GM21786 (cell line): ENCODE measurements around the gene PHETA1.

Experiments used
- ATAC-seq: cut with Tn5 transposase; IDR thresholded peaks from one replicate; pipeline ENCODE4 v1.9.1; 2021; ENCODE audit not compliant: unreplicated experiment

PHETA1 gene, protein sequence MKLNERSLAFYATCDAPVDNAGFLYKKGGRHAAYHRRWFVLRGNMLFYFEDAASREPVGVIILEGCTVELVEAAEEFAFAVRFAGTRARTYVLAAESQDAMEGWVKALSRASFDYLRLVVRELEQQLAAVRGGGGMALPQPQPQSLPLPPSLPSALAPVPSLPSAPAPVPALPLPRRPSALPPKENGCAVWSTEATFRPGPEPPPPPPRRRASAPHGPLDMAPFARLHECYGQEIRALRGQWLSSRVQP

DNA sequence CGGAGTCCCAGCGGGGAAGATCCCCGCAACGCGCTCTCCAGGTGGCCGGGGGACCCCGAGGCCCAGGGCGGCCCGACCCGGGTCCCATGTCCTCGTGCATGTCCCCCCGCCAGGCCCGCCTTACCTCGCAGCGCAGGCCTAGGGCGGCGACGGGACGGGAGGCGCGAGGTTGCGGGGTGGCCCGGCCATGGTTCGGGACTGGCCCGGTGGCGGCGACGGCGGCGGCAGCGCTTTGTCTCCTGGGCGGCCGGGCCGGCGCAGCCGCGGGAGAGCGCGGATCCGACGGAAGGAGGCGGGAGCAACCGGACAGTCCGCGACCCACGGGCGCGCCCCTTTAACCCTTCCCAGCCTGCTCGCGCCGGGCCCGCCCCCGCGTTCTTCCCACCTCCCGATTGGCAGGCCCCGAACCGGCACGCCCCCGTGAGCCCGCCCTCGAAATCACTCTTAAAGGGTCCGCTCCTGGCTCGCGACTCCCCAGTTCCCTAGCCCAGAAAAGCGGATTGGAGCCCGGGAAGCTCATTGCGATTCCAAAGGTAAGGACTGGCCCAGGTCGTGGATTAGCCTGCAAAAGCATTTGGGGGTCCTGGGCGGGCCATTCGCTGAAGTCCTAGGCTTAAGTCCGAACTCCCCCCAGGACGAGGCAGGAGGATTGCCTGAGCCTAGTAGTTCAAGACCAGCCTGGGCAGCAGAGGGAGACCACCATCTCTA is at the start of gene PHETA1:
TSS of gene PHETA1 (minus strand) at position 308 of the 708 bp plus-strand sequence. CDS start 5,668 bp downstream, outside the sequence.
- peak; percentile 89 for ATAC-seq

DNA sequence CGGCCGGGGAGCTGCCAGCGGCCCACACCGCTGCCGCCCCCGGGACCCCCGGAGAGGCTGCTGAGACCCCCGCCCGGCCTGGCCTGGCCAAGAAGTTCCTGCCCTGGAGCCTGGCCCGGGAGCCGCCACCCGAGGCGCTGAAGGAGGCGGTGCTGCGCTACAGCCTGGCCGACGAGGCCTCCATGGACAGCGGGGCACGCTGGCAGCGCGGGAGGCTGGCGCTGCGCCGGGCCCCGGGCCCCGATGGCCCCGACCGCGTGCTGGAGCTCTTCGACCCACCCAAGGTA is 49.6 kb upstream of the PHETA1 start:
- ATAC-seq: no peak

DNA sequence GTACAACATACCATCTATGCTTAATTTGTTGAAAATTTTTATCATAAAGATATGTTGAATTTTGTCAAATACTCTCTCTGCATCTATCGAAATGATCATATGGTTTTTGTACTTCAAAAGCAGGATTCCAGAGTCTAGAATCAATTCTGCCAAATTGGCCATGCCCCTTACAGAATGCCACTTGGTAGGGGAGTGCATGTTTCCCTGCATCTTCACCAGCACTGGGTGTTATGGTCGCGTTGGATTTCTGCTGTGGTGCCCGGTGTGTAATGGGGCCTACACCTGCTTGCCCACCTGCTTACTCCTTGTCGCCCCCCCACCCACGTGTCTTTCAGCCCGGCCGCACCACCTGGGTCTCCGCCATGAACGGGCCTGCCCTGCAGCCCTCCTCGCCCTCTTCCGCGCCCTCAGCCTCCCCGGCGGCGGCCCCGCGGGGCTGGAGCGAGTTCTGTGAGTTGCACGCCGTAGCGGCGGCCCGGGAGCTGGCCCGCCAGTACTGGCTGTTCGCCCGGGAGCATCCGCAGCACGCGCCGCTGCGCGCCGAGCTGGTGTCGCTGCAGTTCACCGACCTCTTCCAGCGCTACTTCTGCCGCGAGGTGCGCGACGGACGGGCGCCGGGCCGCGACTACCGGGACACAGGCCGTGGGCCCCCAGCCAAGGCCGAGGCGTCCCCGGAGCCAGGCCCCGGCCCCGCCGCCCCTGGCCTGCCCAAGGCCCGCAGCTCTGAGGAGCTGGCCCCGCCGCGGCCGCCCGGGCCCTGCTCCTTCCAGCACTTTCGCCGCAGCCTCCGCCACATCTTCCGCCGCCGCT is 49.1 kb upstream of the PHETA1 start:
- no peak for ATAC-seq

DNA sequence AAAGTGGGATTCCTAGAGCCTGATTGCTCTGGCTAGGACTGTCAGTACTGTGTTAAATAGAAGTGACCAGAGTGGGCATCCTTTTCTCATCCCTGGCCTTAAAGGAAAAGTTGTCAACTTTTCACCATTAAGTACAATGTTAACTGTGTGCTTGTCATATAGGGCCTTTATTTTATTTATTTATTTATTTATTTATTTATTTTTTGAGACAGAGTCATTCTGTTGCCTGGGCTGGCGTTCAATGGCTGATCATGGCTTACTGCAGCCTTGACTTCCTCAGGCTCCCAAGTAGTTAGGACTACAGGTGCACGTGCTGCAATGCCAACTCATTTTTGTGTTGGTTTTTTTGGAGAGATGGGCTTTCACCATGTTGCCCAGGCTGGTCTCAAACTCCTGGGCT is 48.4 kb upstream of the PHETA1 start:
- ATAC-seq: no peak

DNA sequence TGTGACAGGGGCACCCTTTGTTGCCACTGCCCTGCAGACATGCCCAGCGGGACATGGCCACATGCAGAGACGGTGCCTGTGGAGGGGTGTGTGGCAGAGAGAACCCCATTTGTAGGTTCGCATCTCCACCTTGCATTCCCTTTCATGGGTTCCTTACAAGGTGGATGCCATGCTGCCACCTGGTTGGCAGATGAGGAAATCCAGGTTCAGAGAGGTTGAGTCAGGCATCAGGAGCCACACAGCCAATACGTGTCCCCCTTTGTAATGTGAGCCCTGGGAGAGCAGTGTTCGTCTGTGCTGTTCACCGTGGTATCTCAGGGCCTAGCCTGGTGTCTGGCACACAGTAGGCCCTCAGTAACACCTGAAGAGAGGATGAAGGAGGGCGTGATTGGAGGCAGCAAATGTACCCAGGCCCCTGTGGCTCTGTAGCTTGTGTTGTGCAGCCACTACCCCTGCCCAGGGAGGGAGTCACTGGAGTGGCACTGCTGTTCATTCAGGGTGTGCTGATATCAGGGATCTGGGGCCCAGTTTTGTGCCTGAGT is 45.9 kb upstream of the PHETA1 start:
- no peak for ATAC-seq

- ATAC-seq: no peak
Measured at GRCh38 chr12:111413442-111414086, 44.7 kb upstream of the PHETA1 start.

GRCh38 chr12:111412830-111413441 is 44.0 kb upstream of the PHETA1 start:
- no peak for ATAC-seq

GRCh38 chr12:111412007-111412829 is 43.3 kb upstream of the PHETA1 start:
- no peak for ATAC-seq

- no peak for ATAC-seq
Measured at GRCh38 chr12:111411185-111411764, 42.4 kb upstream of the PHETA1 start.

DNA sequence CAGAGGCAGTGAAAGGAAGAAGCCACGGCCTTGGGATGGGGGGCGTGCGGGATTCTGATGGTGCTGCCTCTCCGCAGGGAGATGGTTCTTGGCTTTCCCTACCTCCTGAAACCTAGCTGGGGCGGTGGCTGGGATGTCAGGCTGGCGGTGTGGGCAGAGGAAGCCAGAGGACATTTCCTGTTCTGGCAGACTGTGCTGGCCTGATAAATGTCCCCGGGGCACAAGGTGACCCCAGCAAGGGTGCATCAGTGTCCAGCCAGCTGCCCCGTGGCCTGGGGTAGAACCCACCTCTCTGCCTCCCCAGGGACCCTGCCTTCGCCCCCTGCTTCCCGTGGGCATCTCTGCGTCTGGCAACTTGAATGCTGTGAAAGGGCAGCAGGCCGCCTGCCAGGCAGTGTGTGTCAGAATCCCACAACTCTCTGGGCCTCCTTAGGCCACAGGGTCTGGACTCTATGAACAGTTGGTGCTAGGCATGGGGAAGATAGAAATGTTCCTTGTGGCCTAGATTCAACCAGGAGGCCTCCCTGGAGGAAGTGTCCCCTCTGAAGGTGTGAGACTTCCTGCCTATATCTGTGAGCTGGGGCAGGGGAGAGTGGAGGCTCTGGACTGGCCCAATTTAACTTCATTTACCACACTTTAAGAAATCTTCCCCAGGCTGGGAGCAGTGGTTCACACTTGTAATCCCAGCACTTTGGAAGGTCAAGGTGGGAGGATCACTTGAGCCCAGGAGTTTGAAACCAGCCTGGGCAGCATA is 41.7 kb upstream of the PHETA1 start:
- no peak for ATAC-seq

GRCh38 chr12:111409780-111410430 is 41.0 kb upstream of the PHETA1 start:
- ATAC-seq: no peak

- no peak for ATAC-seq
Measured at GRCh38 chr12:111409403-111409779, 40.5 kb upstream of the PHETA1 start.

DNA sequence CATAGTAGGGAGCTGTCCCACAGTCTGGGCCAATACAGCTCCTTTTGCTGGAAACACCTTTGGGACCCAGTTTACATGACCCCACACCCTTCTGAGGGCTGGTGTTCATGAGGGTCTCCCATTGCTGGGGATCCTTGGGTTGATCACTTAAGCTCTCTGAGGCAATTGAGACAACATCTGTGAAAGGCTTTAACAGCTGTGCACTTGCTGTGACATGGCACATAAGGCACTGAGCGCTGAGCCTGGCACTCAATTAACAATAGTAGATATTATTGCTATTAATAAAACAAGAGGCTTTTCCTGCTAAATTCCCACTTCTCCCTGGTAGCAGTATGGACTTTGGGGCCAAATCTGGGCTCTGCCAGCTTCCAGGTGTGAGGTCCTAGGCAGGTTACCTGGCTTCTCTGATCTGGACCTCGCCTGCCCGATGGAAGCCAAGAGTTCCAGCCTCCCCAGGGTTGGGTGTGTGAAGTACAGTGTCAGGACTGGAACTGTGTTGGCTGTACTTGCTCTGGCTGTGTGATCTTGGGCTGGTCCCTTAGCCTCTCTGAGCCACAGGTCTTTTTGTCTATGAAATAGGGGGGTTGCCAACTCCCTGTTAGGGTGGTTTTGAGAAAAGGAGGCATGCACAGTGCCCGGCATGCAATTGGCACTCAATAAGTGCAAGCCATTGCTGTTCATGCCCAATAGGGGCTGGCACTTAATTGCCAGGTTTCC is 39.9 kb upstream of the PHETA1 start:
- ATAC-seq: no peak

GRCh38 chr12:111408116-111408440 is 39.2 kb upstream of the PHETA1 start:
- no peak for ATAC-seq

GRCh38 chr12:111407377-111408115 is 38.7 kb upstream of the PHETA1 start:
- ATAC-seq: no peak

DNA sequence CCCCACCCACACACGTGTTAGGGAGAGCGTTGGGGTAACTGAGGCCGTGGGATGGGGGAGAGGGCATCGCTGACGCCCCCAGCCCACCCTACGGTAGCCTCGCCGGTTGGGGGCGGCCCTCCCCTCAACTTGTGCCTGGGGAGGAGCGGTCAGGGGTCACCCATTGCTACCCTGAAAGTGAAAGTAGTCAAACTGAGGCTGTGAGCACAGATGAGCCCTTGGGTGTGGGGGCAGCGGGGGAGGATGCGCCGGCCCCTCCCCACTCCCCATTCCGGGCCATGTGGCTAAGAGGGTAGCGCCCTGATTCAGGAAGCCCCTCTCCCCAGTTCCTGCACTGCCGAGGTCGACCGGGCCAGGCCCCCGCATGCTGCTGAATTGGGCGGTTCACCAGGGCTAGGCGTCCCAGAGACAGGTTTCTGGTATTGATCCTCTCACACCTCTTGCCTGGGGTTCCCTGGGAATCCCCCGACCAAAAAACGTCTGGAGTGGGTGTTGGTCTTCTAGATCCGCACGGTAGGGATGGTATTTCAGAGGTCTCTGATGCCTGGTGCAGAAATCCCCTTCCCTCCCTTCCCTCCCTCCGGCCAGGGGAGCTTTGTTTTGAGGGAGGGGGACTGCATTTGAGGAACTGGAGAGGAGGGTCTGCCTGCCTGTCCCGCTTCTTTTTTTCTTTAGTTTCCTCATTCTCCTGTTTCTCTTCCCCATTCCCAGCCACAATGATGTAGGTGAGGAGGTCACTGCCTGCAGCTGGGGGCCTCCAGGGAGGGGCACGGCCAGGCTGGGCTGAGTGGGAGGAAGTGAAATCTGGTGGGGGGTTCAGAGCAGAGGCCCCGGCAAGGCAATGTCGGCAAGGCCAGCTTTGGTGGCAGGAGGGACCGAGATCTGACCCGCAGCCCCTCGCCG is 37.8 kb upstream of the PHETA1 start:
- ATAC-seq: no peak
